A673 (cell line): ENCODE results near the gene SND1.

Experiments
- CTCF ChIP-seq: fragments of 300-800, 200-600 bp; sonication (generic); conservative IDR thresholded peaks from 2 replicates; pipeline ENCODE4 v1.5.1; 2017; ENCODE audit warnings: low read depth, mild to moderate bottlenecking, antibody characterized with exemption, low read length, moderate library complexity, mixed read lengths
- EZH2 ChIP-seq: fragments of 200-600 bp; sonication (generic); IDR thresholded peaks from 2 replicates; pipeline ENCODE4 v1.6.1; 2017; ENCODE audit warnings: borderline replicate concordance, low read depth, mild to moderate bottlenecking, mixed read lengths, antibody characterized with exemption, low read length; ENCODE audit not compliant: poor library complexity, severe bottlenecking

GRCh38 chr7:127770885-127771284 is 118.9 kb downstream of the SND1 start:
- TF ChIP-seq CTCF (no peak), EZH2 (no peak)
